ENCODE measurements around the gene PTGFRN.

Gene PTGFRN

DNA sequence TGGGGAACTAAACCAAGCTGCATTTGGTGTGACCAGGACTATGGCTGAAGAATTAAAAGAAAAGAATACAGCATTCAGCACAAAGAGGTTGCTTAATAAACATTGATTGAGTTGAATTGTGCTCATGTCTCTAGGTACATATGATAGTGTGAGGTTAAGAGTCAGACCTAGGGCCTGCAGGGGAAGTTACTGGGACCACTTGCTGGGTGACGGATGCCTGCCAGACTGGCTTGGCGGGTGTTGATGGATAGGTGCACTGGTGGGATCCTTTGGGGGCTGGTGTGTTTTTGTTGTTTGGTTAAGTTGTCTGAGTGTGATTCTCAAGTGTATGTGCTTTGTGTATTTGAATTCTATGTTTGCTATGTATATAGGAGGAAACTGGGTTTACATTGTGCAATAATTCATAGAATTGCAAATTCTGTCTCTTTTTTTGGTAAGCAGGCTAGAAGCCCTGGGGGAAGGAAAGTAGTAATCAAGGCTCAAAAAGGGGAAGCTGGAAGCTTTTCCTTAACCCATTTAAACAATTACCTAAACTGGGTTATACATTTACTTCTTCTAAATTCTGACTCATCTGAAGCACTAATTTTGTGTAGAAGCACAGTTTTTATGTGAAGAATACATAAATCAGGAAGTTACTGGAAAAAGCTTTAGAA is 93.6 kb downstream of the PTGFRN start:
- peak; percentile 6 for DNase-seq

DNA sequence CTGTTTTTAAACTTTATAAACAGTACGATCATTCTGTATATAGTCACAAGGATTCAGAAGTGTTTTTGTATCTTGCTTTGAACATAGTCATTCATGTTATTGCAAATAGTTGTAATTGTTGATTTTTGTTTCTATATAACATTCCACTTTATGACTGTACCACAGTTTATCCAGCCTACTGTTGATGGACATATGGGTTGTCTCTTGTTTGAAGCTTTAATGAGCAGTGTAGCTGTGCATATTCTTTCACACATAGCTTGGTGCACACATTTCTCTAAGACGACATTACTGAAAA is 98.0 kb downstream of the PTGFRN start:
- DNase-seq: no peak

DNA sequence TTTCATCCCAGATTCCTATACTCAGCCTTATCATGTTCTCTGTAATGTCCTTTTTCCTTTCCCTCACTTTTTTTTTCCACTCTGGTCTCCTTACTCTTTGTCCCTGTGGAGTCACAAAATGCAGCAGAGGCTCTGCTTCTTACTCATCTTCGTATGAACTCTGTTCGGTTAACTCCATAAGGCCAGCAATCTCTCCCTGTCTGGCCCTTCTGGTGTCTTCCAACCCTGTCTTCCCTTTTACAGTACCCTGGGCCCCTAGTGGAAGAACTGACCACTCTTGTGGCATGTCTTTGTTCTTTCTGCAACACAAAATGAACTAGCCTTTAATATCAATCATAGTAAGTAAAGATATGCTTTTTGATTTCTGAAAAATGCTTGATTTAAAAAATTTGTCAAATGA is 98.9 kb downstream of the PTGFRN start:
- no peak for DNase-seq

DNA sequence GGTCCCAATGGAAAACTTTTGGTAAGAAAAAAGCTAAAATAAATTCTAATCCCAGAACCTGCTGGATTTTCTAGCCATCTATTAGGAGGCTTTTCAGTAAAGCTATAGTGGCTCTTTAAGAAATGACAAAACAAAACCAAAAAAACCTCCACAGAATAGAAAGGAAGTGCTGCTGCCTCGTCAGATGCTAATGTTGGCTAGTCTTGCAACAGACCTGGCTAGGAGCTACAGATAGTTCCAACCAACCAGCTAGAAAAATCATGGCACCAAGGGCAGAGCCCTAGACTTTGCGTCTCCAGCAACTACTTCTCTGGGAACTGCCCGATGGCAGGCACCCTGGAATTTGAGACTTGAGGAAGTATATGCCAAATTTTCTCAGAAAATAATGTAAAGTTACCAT is 99.4 kb downstream of the PTGFRN start:
- DNase-seq: no peak

- DNase-seq: no peak
These were observed 100.7 kb downstream of the PTGFRN start for GRCh38 chr1:117010310-117010969.

GRCh38 chr1:117011334-117011733 is 101.6 kb downstream of the PTGFRN start:
- DNase-seq: no peak

DNA sequence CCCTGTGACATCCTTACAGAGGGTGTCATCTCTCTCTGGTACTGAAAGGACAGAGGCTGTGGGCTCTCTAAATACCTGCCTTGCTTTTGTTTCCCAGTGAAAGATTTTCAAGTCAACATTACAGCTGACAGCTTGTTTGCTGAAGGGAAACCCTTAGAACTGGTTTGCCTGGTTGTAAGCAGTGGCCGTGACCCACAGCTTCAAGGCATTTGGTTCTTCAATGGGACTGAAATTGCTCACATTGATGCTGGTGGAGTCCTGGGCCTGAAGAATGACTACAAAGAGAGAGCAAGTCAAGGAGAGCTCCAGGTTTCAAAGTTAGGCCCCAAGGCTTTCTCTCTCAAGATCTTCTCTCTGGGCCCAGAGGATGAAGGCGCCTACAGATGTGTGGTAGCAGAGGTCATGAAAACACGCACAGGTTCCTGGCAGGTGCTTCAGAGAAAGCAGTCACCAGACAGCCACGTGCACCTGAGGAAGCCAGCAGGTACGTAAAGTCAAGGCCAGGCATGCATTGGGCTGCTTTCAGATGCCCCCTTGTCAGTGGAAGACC is 103.7 kb downstream of the PTGFRN start:
- DNase-seq: no peak

DNA sequence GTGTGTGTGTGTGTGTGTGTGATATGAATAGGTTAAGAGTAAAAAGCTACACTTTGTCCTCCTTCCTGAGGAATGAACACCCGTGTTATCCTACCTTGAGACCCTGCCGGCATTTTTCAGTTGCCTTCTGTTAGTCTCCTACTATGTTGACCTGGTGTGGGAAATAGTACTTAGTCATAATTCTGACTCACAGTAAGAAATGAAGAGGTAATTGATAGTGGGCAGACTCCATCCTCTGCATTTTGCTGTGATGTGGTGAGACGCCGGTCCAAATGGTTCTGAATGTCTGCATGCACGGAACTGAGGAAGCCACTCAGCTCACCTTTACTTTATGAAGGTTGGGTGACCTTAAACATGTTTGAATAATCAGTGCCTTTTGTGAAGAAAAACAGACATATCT is 104.5 kb downstream of the PTGFRN start:
- no peak for DNase-seq

- no peak for DNase-seq
These were observed 106.0 kb downstream of the PTGFRN start for GRCh38 chr1:117015724-117016123.

DNA sequence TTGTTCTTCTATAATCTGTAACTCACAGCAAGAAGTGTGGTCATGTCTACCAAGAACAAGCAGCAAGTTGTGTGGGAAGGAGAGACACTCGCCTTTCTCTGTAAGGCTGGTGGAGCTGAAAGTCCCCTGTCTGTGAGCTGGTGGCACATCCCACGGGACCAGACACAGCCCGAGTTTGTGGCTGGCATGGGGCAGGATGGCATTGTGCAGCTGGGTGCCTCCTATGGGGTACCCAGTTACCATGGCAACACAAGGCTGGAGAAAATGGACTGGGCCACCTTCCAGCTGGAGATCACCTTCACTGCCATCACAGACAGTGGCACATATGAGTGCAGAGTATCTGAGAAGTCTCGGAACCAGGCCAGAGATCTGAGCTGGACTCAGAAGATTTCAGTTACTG is 107.3 kb downstream of the PTGFRN start:
- no peak for DNase-seq

- no peak for DNase-seq
These were observed 107.9 kb downstream of the PTGFRN start for GRCh38 chr1:117017648-117018047.

GRCh38 chr1:117020526-117021156 is 110.9 kb downstream of the PTGFRN start:
- DNase-seq: no peak

DNA sequence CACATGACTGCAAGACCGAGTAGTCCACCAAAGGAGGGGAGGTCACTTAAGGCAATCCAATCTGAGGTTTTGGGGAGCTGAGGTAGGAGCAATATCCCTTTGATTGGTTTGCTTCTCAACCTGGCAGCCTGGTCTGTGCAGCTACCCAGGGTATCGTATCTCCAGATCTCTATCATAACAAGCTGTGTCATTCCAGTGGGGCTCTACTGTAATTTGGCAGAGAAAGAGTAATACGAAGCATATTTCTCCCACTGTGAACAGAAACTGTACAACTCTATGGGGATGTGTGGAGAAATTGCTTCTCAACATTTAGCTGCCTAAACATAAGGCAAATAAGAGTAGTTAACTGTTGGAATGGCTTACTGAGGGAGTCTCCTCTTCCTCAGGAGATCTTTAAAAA is 112.4 kb downstream of the PTGFRN start:
- no peak for DNase-seq

DNA sequence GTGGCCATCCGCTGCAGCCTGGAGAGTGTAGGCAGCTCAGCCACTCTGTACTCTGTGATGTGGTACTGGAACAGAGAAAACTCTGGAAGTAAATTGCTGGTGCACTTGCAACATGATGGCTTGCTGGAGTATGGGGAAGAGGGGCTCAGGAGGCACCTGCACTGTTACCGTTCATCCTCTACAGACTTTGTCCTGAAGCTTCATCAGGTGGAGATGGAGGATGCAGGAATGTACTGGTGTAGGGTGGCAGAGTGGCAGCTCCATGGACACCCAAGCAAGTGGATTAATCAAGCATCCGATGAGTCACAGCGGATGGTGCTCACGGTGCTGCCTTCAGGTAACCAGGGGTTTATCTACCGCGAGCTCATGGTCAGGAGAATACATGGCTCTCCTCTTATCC is 115.9 kb downstream of the PTGFRN start:
- no peak for DNase-seq

DNA sequence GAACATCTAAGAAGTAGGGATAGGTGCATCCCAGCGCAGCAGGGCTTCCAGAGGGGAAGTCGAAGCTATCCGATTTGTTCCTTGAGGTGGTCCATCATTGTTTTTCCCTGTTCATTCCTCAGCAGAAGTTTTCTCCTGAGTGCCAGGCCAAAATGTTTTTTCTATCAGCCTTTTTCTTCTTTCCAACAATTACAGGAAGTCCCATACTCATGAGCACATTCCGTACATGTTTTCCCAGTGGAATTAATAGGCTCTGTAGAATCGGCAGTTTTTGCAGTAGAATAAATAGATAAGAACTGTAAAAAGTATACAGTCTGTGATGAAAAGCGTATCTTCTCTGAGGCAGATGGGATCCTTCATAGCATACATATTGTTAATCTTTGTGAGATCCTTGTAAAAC is 116.6 kb downstream of the PTGFRN start:
- peak; percentile 9 for DNase-seq

DNA sequence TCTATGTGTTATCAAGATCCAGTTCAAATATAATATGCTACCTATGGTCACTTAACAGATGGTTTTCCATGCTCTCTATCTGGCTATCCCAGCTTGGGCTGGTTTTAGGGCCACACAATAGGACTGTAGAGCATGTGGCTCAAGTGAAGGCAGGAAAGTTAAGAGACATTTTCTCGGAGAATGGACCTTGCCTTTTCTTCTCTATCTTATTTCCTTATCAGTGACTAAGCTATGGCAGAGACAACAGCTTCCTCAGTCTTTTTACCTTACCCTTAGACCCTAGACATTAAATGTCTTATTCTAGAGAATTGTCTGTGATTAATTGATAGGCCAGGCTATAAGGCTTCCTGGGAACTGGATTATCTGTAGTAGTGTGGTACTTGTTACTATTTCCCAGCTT is 120.0 kb downstream of the PTGFRN start:
- no peak for DNase-seq

GRCh38 chr1:117030271-117030877 is 120.7 kb downstream of the PTGFRN start:
- DNase-seq: no peak

GRCh38 chr1:117032266-117032665 is 122.5 kb downstream of the PTGFRN start:
- DNase-seq: no peak

GRCh38 chr1:117032681-117033539 is 123.2 kb downstream of the PTGFRN start:
- DNase-seq: no peak

GRCh38 chr1:117033772-117034171 is 124.1 kb downstream of the PTGFRN start:
- no peak for DNase-seq

- no peak for DNase-seq
These were observed 125.1 kb downstream of the PTGFRN start for GRCh38 chr1:117034791-117035290.

DNA sequence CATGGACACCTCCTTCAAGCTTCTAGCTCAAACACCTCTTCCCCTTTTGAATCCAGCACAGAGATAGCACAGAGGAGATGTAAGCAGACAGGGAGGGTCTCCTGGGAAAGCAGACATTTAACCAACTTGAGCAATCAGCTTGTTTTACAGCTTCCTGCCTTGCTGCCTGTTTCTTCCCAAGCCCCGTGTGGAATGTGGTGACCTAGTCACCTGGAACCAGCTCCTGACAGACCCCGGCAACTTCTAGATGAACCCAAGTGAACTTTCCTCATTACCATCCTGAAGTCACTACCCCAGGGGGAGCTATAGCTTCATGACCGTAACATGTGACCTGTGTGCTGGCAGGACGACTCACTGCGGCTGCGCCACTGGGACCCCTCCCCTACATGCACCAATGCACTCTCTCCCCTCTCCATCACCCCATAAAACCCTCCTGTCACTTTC is 126.3 kb downstream of the PTGFRN start:
- DNase-seq: no peak
